Measurements from ENCODE around the gene POSTN.

DNA sequence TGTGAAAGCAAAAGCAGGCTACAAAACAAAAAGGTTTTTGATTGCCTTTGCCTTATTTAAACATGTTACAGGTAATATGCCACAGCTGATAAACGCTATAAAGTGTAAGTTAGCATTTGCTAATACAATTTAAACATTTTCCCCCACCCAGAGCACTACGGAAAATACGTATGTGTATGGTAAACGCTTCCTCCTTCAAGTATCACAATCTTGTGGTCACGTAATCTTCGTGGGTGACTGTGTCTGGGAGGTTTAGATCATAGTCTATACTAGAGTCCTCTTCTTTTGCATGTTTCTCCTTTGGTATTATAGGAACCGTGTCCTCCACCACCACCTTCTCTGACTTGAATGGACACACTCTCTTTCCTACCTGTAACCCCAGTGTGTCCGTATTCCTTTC lies 38.1 kb upstream of the POSTN start:
- TF ChIP-seq POLR2A (IDR thresholded peaks at IDR 0.05) (no peak), POLR2AphosphoS5 (IDR thresholded peaks at IDR 0.05) (no peak), EP300 (IDR thresholded peaks at IDR 0.05) (no peak)
- TF ChIP-seq, protein P1, sequence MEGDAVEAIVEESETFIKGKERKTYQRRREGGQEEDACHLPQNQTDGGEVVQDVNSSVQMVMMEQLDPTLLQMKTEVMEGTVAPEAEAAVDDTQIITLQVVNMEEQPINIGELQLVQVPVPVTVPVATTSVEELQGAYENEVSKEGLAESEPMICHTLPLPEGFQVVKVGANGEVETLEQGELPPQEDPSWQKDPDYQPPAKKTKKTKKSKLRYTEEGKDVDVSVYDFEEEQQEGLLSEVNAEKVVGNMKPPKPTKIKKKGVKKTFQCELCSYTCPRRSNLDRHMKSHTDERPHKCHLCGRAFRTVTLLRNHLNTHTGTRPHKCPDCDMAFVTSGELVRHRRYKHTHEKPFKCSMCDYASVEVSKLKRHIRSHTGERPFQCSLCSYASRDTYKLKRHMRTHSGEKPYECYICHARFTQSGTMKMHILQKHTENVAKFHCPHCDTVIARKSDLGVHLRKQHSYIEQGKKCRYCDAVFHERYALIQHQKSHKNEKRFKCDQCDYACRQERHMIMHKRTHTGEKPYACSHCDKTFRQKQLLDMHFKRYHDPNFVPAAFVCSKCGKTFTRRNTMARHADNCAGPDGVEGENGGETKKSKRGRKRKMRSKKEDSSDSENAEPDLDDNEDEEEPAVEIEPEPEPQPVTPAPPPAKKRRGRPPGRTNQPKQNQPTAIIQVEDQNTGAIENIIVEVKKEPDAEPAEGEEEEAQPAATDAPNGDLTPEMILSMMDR (IDR thresholded peaks at IDR 0.05) = no peak
